Spleen (tissue), 7 donors: ENCODE results near the gene EIF1AD.

Source experiments
- POLR2AphosphoS5 ChIP-seq, 3 donors: sonication (generic); formaldehyde crosslinking; IDR thresholded peaks; one replicate each; pipeline ENCODE4 v1.5.1; 2017; ENCODE audit warnings: antibody characterized with exemption in 3 of 3
- TF ChIP-seq, protein P1 (sequence below), 11 experiments: fragments of 200-600 bp in 7 of 11; fragments of 450-650 bp in 4 of 11; sonication (generic) in 4 of 11; IDR thresholded peaks in 8 of 11; conservative IDR thresholded peaks in 3 of 11; 1 replicate in 7 of 11; 2 replicates in 4 of 11; pipeline versions ENCODE4 v1.4.0 to v1.8.0; 2016 to 2021; ENCODE audit warnings: antibody characterized with exemption in 11 of 11, inconsistent platforms in 4 of 11, mild to moderate bottlenecking in 1 of 11
- donor health status: DM: no; HTN: no; CAD: no; lungs with moderate emphysema.
- donor health status: DM: no; HTN: no; CAD: no.
- donor health status: DM: no; HTN: no; CAD: no.

DNA sequence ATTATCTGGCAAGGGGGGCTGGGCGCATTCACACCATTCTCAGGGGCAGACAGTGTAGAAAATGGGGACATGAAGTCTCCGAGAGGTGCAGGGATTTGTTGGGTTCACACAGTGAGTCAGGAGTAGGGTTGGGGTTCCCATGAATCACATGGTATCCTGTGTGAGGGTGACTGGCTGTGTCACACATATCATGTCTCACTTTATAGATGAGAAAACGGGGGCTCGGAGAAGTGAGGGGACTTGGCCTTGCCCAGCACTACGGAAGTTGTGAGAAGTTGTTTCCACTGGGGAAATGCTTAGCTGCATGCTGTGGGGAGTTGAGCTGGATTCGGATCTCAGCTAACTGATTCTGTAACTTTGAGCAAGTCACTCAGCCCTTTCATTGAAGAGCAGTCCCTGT, 42.8 kb upstream of the EIF1AD start:
- TF ChIP-seq, protein P1, sequence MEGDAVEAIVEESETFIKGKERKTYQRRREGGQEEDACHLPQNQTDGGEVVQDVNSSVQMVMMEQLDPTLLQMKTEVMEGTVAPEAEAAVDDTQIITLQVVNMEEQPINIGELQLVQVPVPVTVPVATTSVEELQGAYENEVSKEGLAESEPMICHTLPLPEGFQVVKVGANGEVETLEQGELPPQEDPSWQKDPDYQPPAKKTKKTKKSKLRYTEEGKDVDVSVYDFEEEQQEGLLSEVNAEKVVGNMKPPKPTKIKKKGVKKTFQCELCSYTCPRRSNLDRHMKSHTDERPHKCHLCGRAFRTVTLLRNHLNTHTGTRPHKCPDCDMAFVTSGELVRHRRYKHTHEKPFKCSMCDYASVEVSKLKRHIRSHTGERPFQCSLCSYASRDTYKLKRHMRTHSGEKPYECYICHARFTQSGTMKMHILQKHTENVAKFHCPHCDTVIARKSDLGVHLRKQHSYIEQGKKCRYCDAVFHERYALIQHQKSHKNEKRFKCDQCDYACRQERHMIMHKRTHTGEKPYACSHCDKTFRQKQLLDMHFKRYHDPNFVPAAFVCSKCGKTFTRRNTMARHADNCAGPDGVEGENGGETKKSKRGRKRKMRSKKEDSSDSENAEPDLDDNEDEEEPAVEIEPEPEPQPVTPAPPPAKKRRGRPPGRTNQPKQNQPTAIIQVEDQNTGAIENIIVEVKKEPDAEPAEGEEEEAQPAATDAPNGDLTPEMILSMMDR (IDR thresholded peaks at IDR 0.05 in 8 of 11, conservative IDR thresholded peaks at IDR 0.05 in 3 of 11), result no peak
- TF ChIP-seq POLR2AphosphoS5 (IDR thresholded peaks at IDR 0.05), result no peak
